Measurements from ENCODE around the gene KIF2C.

DNA sequence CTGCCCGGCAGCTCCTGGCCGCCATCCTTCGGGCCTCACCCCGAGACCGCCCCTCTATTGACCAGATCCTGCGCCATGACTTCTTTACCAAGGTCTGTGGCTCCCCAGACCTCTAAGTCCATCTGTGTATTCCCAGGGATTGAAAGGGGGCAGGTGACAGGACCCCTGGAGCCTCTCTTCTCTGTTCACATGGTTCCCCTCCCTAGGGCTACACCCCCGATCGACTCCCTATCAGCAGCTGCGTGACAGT is 63.4 kb downstream of the KIF2C start:
- TF ChIP-seq, protein P1, sequence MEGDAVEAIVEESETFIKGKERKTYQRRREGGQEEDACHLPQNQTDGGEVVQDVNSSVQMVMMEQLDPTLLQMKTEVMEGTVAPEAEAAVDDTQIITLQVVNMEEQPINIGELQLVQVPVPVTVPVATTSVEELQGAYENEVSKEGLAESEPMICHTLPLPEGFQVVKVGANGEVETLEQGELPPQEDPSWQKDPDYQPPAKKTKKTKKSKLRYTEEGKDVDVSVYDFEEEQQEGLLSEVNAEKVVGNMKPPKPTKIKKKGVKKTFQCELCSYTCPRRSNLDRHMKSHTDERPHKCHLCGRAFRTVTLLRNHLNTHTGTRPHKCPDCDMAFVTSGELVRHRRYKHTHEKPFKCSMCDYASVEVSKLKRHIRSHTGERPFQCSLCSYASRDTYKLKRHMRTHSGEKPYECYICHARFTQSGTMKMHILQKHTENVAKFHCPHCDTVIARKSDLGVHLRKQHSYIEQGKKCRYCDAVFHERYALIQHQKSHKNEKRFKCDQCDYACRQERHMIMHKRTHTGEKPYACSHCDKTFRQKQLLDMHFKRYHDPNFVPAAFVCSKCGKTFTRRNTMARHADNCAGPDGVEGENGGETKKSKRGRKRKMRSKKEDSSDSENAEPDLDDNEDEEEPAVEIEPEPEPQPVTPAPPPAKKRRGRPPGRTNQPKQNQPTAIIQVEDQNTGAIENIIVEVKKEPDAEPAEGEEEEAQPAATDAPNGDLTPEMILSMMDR (IDR thresholded peaks at IDR 0.05; ENCODE audit: low read depth, low read length) = no peak
- no peak for TF ChIP-seq EZH2phosphoT487 (IDR thresholded peaks at IDR 0.05; ENCODE audit: low read depth)

All from OCI-LY3 (cell line).